ENCODE measurements around the gene CNKSR2. TPM values are rescaled to one million over a fixed set of nuclear protein-coding genes. Genes with fewer than 3 reads are reported as not detected.

Gene CNKSR2
- total and polyA plus RNA-seq, 4 donors: 0.55 to 3.3 (median 2.0) TPM

GRCh38 chrX:21400408-21401121 is 26.3 kb downstream of the CNKSR2 start:
- Histone ChIP-seq H3K4me1 (ENCODE audit: control insufficient read depth in 4 of 4, insufficient read depth in 4 of 4, low read length in 3 of 4) (no peaks in the 10 kb centered on the region), H3K9me3 (ENCODE audit: control insufficient read depth in 4 of 4, low read length in 3 of 4) (no peaks in the 10 kb centered on the region), H3K36me3 (ENCODE audit: control insufficient read depth in 4 of 4, insufficient read depth in 3 of 4, low read depth in 1 of 4, low read length in 3 of 4) (no peaks in the 10 kb centered on the region), H3K27me3 (ENCODE audit: control insufficient read depth in 4 of 4, insufficient read depth in 4 of 4, low read length in 3 of 4) (no peaks in the 10 kb centered on the region), H3K27ac (ENCODE audit: low read depth in 1 of 2, low read length in 2 of 2) (no peak overlapping the region), H3K4me3 (ENCODE audit: low read depth in 1 of 3, low read length in 3 of 3) (no peak overlapping the region), H3K9ac (ENCODE audit: low read depth in 1 of 2, low read length in 2 of 2) (no peak overlapping the region)
- no peak for DNase-seq (ENCODE audit: low spot score)
- WGBS: 89% methylated on average over 1 of the region's 1 CpG
- TF ChIP-seq, protein P1, sequence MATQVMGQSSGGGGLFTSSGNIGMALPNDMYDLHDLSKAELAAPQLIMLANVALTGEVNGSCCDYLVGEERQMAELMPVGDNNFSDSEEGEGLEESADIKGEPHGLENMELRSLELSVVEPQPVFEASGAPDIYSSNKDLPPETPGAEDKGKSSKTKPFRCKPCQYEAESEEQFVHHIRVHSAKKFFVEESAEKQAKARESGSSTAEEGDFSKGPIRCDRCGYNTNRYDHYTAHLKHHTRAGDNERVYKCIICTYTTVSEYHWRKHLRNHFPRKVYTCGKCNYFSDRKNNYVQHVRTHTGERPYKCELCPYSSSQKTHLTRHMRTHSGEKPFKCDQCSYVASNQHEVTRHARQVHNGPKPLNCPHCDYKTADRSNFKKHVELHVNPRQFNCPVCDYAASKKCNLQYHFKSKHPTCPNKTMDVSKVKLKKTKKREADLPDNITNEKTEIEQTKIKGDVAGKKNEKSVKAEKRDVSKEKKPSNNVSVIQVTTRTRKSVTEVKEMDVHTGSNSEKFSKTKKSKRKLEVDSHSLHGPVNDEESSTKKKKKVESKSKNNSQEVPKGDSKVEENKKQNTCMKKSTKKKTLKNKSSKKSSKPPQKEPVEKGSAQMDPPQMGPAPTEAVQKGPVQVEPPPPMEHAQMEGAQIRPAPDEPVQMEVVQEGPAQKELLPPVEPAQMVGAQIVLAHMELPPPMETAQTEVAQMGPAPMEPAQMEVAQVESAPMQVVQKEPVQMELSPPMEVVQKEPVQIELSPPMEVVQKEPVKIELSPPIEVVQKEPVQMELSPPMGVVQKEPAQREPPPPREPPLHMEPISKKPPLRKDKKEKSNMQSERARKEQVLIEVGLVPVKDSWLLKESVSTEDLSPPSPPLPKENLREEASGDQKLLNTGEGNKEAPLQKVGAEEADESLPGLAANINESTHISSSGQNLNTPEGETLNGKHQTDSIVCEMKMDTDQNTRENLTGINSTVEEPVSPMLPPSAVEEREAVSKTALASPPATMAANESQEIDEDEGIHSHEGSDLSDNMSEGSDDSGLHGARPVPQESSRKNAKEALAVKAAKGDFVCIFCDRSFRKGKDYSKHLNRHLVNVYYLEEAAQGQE (IDR thresholded peaks at IDR 0.05): no peak
- TF ChIP-seq MAX (IDR thresholded peaks at IDR 0.05): no peak
- TF ChIP-seq RXRA (IDR thresholded peaks at IDR 0.05): no peak
- TF ChIP-seq CTCF (IDR thresholded peaks at IDR 0.05; ENCODE audit: low read depth, low read length, missing input control): no peak
- TF ChIP-seq HNF4G (IDR thresholded peaks at IDR 0.05): no peak
- no peak for TF ChIP-seq HNF4A (conservative IDR thresholded peaks at IDR 0.05)
- no peak for TF ChIP-seq YY1 (IDR thresholded peaks at IDR 0.05)
- TF ChIP-seq, protein P2, sequence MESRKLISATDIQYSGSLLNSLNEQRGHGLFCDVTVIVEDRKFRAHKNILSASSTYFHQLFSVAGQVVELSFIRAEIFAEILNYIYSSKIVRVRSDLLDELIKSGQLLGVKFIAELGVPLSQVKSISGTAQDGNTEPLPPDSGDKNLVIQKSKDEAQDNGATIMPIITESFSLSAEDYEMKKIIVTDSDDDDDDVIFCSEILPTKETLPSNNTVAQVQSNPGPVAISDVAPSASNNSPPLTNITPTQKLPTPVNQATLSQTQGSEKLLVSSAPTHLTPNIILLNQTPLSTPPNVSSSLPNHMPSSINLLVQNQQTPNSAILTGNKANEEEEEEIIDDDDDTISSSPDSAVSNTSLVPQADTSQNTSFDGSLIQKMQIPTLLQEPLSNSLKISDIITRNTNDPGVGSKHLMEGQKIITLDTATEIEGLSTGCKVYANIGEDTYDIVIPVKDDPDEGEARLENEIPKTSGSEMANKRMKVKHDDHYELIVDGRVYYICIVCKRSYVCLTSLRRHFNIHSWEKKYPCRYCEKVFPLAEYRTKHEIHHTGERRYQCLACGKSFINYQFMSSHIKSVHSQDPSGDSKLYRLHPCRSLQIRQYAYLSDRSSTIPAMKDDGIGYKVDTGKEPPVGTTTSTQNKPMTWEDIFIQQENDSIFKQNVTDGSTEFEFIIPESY (IDR thresholded peaks at IDR 0.05): no peak
- no peak for TF ChIP-seq RAD21 (IDR thresholded peaks at IDR 0.05)
- no peak for TF ChIP-seq GABPA (IDR thresholded peaks at IDR 0.05 in 1 of 2, conservative IDR thresholded peaks at IDR 0.05 in 1 of 2)
- no peak for TF ChIP-seq FOXA2 (IDR thresholded peaks at IDR 0.05)
- TF ChIP-seq NR2F2 (IDR thresholded peaks at IDR 0.05): no peak
- no peak for TF ChIP-seq ATF3 (IDR thresholded peaks at IDR 0.05)
- no peak for TF ChIP-seq SP1 (IDR thresholded peaks at IDR 0.05)

DNA sequence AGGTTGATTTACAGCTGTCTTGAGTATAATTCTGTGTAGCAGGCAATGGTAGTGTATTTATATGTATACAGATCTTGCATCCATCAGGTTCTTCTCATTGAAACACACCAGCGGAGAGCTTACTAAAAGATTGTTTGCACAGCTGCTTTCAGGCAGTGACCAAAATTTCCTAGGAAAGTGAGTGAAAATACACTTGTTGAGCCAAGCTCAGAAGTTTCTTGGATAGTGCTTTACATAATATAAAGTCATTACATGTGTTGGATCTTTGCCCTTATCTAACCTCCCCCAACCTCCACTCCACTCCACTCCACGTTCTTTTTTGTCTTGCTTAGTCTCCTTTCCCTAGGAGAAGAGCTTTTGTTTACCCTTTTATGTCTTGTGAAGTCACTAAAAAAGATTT is 34.1 kb downstream of the CNKSR2 start:
- WGBS: 23% methylated on average over 2 of the region's 2 CpGs
- H3K27ac ChIP-seq (ENCODE audit: low read depth in 1 of 2, low read length in 2 of 2): no peak overlapping the region
- no peaks in the 10 kb centered on the region for H3K9me3 ChIP-seq (ENCODE audit: control insufficient read depth in 4 of 4, low read length in 3 of 4)
- no peaks in the 10 kb centered on the region for H3K4me1 ChIP-seq (ENCODE audit: control insufficient read depth in 4 of 4, insufficient read depth in 4 of 4, low read length in 3 of 4)
- no peak for TF ChIP-seq FOXA1 (IDR thresholded peaks at IDR 0.05)
- no peak overlapping the region for H3K4me3 ChIP-seq (ENCODE audit: low read depth in 1 of 3, low read length in 3 of 3)
- H3K27me3 ChIP-seq (ENCODE audit: control insufficient read depth in 4 of 4, insufficient read depth in 4 of 4, low read length in 3 of 4): no peaks in the 10 kb centered on the region
- no peak for DNase-seq (ENCODE audit: low spot score)
- H3K36me3 ChIP-seq (ENCODE audit: control insufficient read depth in 4 of 4, insufficient read depth in 3 of 4, low read depth in 1 of 4, low read length in 3 of 4): no peaks in the 10 kb centered on the region
- no peak overlapping the region for H3K9ac ChIP-seq (ENCODE audit: low read depth in 1 of 2, low read length in 2 of 2)
